Hematopoietic multipotent progenitor cell treated with erythropoietin and hydrocortisone succinate and interleukin-3 and kit ligand, for 8 days (in vitro differentiated cells): ENCODE measurements around the gene ADAM33.

Experiments used
- DNase-seq: peaks from one replicate; pipeline ENCODE4 v3.0.0-alpha.2; 2015

Gene ADAM33

GRCh38 chr20:3706774-3707507 lies 25.1 kb upstream of the ADAM33 start:
- no peak for DNase-seq

- DNase-seq, result no peak
Observed at GRCh38 chr20:3705970-3706739, 24.3 kb upstream of the ADAM33 start.

- DNase-seq, result no peak
Observed at GRCh38 chr20:3705491-3705969, 23.7 kb upstream of the ADAM33 start.

GRCh38 chr20:3704087-3704486 lies 22.3 kb upstream of the ADAM33 start:
- DNase-seq, result no peak

GRCh38 chr20:3702611-3703391 lies 21.0 kb upstream of the ADAM33 start:
- no peak for DNase-seq

GRCh38 chr20:3701061-3701998 lies 19.5 kb upstream of the ADAM33 start:
- no peak for DNase-seq

GRCh38 chr20:3699037-3699436 lies 17.2 kb upstream of the ADAM33 start:
- DNase-seq, result no peak

GRCh38 chr20:3698591-3699001 lies 16.8 kb upstream of the ADAM33 start:
- DNase-seq, result no peak

- no peak for DNase-seq
Observed at GRCh38 chr20:3697588-3698305, 15.9 kb upstream of the ADAM33 start.

- DNase-seq, result no peak
Observed at GRCh38 chr20:3696745-3697587, 15.2 kb upstream of the ADAM33 start.

- DNase-seq, result peak; percentile 41
Observed at GRCh38 chr20:3696200-3696599, 14.4 kb upstream of the ADAM33 start.

- DNase-seq, result no peak
Observed at GRCh38 chr20:3694864-3695263, 13.1 kb upstream of the ADAM33 start.

- no peak for DNase-seq
Observed at GRCh38 chr20:3693376-3693775, 11.6 kb upstream of the ADAM33 start.

GRCh38 chr20:3692706-3693294 lies 11.0 kb upstream of the ADAM33 start:
- no peak for DNase-seq

- no peak for DNase-seq
Observed at GRCh38 chr20:3691897-3692296, 10.1 kb upstream of the ADAM33 start.

- DNase-seq, result no peak
Observed at GRCh38 chr20:3691306-3691705, 9.5 kb upstream of the ADAM33 start.

GRCh38 chr20:3690413-3690812 lies 8.6 kb upstream of the ADAM33 start:
- no peak for DNase-seq

- no peak for DNase-seq
Observed at GRCh38 chr20:3689978-3690377, 8.2 kb upstream of the ADAM33 start.

GRCh38 chr20:3687655-3688054 lies 5.8 kb upstream of the ADAM33 start:
- DNase-seq, result peak; percentile 33

GRCh38 chr20:3686867-3687321 lies 5.1 kb upstream of the ADAM33 start:
- DNase-seq, result no peak
